Fibroblast of lung (primary cell): Measurements from ENCODE around the gene EIF4E2.

Source experiments
- EZH2 ChIP-seq: IDR thresholded peaks from 2 replicates; pipeline ENCODE4 v1.5.1; 2012; ENCODE audit warnings: low read length, control low read depth, mild to moderate bottlenecking; ENCODE audit errors: missing control alignments
- TF ChIP-seq, protein P1 (sequence below), 2 donors: IDR thresholded peaks in 1 of 2; conservative IDR thresholded peaks in 1 of 2; 1 replicate in 1 of 2; 2 replicates in 1 of 2; pipeline ENCODE4 v1.5.1; 2011 to 2012; ENCODE audit warnings: low read length in 2 of 2, control low read depth in 1 of 2, inconsistent platforms in 1 of 2, low read depth in 1 of 2, mild to moderate bottlenecking in 1 of 2

DNA sequence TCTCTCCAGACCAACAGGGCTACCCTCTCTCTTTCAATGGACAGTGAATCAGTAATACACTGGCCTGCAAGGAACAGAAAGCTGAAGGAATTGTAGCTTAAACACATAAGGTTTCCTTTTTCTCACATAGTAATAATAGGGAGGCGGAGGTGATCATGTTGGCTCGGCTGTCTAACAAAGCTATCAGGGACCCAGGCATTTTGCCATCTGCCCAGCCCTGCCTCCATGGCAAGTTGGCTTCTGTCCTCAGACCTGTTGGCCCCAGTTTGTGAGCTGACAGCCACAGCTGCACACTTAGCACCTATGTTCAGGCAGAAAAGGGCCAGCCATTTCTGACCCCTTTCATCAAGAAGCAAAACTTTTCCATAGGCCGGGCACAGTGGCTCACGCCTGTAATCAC, 13.0 kb upstream of the EIF4E2 start:
- no peak for TF ChIP-seq EZH2
- TF ChIP-seq, protein P1, sequence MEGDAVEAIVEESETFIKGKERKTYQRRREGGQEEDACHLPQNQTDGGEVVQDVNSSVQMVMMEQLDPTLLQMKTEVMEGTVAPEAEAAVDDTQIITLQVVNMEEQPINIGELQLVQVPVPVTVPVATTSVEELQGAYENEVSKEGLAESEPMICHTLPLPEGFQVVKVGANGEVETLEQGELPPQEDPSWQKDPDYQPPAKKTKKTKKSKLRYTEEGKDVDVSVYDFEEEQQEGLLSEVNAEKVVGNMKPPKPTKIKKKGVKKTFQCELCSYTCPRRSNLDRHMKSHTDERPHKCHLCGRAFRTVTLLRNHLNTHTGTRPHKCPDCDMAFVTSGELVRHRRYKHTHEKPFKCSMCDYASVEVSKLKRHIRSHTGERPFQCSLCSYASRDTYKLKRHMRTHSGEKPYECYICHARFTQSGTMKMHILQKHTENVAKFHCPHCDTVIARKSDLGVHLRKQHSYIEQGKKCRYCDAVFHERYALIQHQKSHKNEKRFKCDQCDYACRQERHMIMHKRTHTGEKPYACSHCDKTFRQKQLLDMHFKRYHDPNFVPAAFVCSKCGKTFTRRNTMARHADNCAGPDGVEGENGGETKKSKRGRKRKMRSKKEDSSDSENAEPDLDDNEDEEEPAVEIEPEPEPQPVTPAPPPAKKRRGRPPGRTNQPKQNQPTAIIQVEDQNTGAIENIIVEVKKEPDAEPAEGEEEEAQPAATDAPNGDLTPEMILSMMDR (conservative IDR thresholded peaks at IDR 0.05 in 1 of 2, IDR thresholded peaks at IDR 0.05 in 1 of 2; ENCODE audit: low read depth in 1 of 2, low read length in 2 of 2), result no peak
